Smooth muscle cell (in vitro differentiated cells): ENCODE data around the gene AJAP1. TPM values are rescaled to one million over a fixed set of nuclear protein-coding genes. Genes with fewer than 3 reads are reported as not detected.

ENCODE experiments used
- DNase-seq: peaks from one replicate; lab custom pipeline; 2025; ENCODE audit not compliant: unreplicated experiment; lab: John Stamatoyannopoulos, UW
- H2AFZ ChIP-seq: fragments of 200-600 bp; sonication (generic); 2 replicates; pipeline ENCODE4 v1.6.0; 2016; ENCODE audit warnings: antibody characterized with exemption, low read depth, mild to moderate bottlenecking
- H3F3A ChIP-seq: fragments of 200-600 bp; sonication (generic); 2 replicates; pipeline ENCODE4 v1.6.0; 2017; ENCODE audit warnings: antibody characterized with exemption, low read depth
- H3K27ac ChIP-seq: fragments of 200-600 bp; sonication (generic); 2 replicates; pipeline ENCODE4 v1.5.1; 2016; ENCODE audit warnings: low read depth, mild to moderate bottlenecking
- H3K27me3 ChIP-seq: fragments of 200-600 bp; sonication (generic); 2 replicates; pipeline ENCODE4 v1.6.1; 2016; ENCODE audit warnings: low read depth, mild to moderate bottlenecking
- H3K36me3 ChIP-seq: fragments of 200-600 bp; sonication (generic); 2 replicates; pipeline ENCODE4 v1.5.1; 2016; ENCODE audit warnings: low read depth
- H3K4me1 ChIP-seq: fragments of 200-600 bp; sonication (generic); 2 replicates; pipeline ENCODE4 v1.5.1; 2016; ENCODE audit warnings: low read depth
- H3K4me2 ChIP-seq: fragments of 200-600 bp; sonication (generic); 2 replicates; pipeline ENCODE4 v1.6.0; 2016; ENCODE audit warnings: mild to moderate bottlenecking
- H3K4me3 ChIP-seq: fragments of 200-600 bp; sonication (generic); 2 replicates; pipeline ENCODE4 v1.5.1; 2016; ENCODE audit warnings: mild to moderate bottlenecking
- H3K79me2 ChIP-seq: fragments of 200-600 bp; sonication (generic); 2 replicates; pipeline ENCODE4 v1.6.0; 2016; ENCODE audit warnings: low read depth, mild to moderate bottlenecking
- H3K9ac ChIP-seq: fragments of 200-600 bp; sonication (generic); 2 replicates; pipeline ENCODE4 v1.6.0; 2016; ENCODE audit warnings: low read depth
- H3K9me3 ChIP-seq: fragments of 200-600 bp; sonication (generic); replicated peaks from 2 replicates; pipeline ENCODE4 v1.5.1; 2016; ENCODE audit warnings: low read depth
- H4K20me1 ChIP-seq: fragments of 200-600 bp; sonication (generic); 2 replicates; pipeline ENCODE4 v1.6.0; 2016; ENCODE audit warnings: low read depth
- WGBS: methylation state at CpG from one replicate; pipeline ENCODE4 v1.1.7; 2016; ENCODE audit warnings: low lambda C conversion rate; 5-methylcytosine and 5-hydroxymethylcytosine counted together
- polyA plus RNA-seq: library from polyadenylated mRNA; unstranded; fragments of >200 nt; fragmentation: Nextera tagmentation; extraction: Ambion mirVana; gene quantifications from 2 replicates; pipeline ENCODE4 v1.2.1, GENCODE V29; 2016
- total RNA-seq: library from RNA; depleted of rRNA; stranded (reverse); fragments of >200 nt; gene quantifications from 2 replicates; pipeline ENCODE4 v1.2.3, GENCODE V29; 2014
- TF ChIP-seq, protein P1 (sequence below): fragments of 200-600 bp; sonication (generic); IDR thresholded peaks from 2 replicates; pipeline ENCODE4 v1.5.1; 2017; ENCODE audit warnings: borderline replicate concordance, mild to moderate bottlenecking, antibody characterized with exemption; ENCODE audit not compliant: insufficient read depth, poor library complexity, severe bottlenecking

AJAP1 gene
- total and polyA plus RNA-seq, 2 experiments from 2014 or later: 0.10 to 0.58 TPM

DNA sequence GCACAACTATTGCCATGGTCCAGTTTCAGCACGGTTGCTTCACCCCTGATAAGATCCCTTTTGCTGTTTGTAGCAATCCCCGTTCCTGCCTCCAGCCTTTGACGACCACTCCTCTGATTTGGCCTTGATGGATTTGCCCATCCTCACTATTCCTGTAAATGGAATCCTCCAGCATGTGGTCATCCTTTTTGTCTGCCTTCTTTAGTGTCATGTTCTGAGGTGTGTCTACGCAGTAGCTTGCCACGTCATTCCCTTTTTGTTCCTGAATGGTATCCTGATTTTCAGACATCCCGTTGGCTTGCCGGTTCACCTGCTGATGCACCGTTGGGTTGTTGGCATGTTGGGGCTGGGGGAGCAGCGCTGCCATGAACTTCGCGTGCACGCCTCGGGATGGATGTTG, 7.8 kb downstream of the AJAP1 start:
- H2AFZ ChIP-seq: no peak overlapping the region
- H3K79me2 ChIP-seq: no peaks in the 10 kb centered on the region
- H3K36me3 ChIP-seq: no peaks in the 10 kb centered on the region
- peaks cover 21% of the 10 kb centered on the region for H3K27me3 ChIP-seq
- no peak for DNase-seq
- H3K9ac ChIP-seq: no peak overlapping the region
- H3K4me3 ChIP-seq: no peak overlapping the region
- TF ChIP-seq, protein P1, sequence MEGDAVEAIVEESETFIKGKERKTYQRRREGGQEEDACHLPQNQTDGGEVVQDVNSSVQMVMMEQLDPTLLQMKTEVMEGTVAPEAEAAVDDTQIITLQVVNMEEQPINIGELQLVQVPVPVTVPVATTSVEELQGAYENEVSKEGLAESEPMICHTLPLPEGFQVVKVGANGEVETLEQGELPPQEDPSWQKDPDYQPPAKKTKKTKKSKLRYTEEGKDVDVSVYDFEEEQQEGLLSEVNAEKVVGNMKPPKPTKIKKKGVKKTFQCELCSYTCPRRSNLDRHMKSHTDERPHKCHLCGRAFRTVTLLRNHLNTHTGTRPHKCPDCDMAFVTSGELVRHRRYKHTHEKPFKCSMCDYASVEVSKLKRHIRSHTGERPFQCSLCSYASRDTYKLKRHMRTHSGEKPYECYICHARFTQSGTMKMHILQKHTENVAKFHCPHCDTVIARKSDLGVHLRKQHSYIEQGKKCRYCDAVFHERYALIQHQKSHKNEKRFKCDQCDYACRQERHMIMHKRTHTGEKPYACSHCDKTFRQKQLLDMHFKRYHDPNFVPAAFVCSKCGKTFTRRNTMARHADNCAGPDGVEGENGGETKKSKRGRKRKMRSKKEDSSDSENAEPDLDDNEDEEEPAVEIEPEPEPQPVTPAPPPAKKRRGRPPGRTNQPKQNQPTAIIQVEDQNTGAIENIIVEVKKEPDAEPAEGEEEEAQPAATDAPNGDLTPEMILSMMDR: no peak
- peaks cover 13% of the 10 kb centered on the region for H3K4me1 ChIP-seq
- H3K4me2 ChIP-seq: no peak overlapping the region
- 93% methylated on average over 13 of the region's 13 CpGs for WGBS
- no peaks in the 10 kb centered on the region for H3K9me3 ChIP-seq
- H3F3A ChIP-seq: no peaks in the 10 kb centered on the region
- no peaks in the 10 kb centered on the region for H4K20me1 ChIP-seq
- no peak overlapping the region for H3K27ac ChIP-seq

DNA sequence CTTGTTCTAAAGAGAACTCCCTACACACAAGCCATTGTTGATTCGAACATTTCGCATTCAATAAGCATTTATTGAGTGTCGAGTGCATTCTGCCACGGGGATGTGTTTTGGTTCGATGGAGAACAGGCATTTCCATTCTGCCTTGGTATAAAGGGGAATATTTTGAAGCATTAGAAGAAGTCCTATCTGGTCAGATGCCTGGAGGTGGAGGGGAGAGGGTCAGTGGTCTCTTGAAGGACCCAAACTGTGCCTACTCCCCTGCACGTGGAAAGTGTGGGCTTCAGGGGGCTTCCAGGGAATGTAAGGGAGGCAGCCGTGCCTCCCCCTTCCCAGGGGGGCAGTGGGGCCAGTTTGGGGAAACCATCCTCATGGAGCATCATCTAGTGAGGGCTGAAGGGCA, 8.3 kb downstream of the AJAP1 start:
- peaks cover 16% of the 10 kb centered on the region for H3K27me3 ChIP-seq
- H3K27ac ChIP-seq: no peak overlapping the region
- no peaks in the 10 kb centered on the region for H3K79me2 ChIP-seq
- no peak overlapping the region for H3K4me3 ChIP-seq
- no peak overlapping the region for H3K9ac ChIP-seq
- no peak overlapping the region for H3K4me2 ChIP-seq
- H3K9me3 ChIP-seq: no peaks in the 10 kb centered on the region
- peaks cover 13% of the 10 kb centered on the region for H3K4me1 ChIP-seq
- no peaks in the 10 kb centered on the region for H3F3A ChIP-seq
- DNase-seq: no peak
- H2AFZ ChIP-seq: no peak overlapping the region
- 96% methylated on average over 7 of the region's 7 CpGs for WGBS
- H3K36me3 ChIP-seq: no peaks in the 10 kb centered on the region
- H4K20me1 ChIP-seq: no peaks in the 10 kb centered on the region
- TF ChIP-seq, protein P1: no peak

DNA sequence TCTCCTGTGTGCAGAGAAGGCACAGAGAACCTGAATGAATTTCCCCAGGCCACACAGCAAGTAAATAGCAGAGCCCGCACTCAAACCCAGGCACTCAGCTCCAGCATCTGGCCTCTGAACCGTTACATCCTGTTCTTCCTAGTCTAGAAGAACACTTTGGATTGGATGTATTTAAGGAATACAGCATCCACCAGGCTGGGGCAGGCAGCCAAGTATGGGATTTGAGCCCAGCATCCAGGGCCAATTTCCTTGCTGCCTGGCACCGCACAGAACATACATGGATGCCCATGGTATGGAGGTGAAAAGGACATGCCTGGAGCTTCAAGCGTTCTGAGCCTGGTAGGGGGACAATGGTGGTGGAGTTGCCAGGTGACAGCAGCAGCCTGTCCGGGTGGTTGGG, 9.7 kb downstream of the AJAP1 start:
- no peaks in the 10 kb centered on the region for H3K36me3 ChIP-seq
- H3K4me1 ChIP-seq: peaks cover 6% of the 10 kb centered on the region
- DNase-seq: no peak
- H3F3A ChIP-seq: no peaks in the 10 kb centered on the region
- H3K79me2 ChIP-seq: no peaks in the 10 kb centered on the region
- H2AFZ ChIP-seq: no peak overlapping the region
- TF ChIP-seq, protein P1: no peak
- peaks cover 4% of the 10 kb centered on the region for H3K27me3 ChIP-seq
- H3K4me2 ChIP-seq: no peak overlapping the region
- no peaks in the 10 kb centered on the region for H3K9me3 ChIP-seq
- WGBS: 97% methylated on average over 4 of the region's 5 CpGs
- no peaks in the 10 kb centered on the region for H4K20me1 ChIP-seq
- H3K27ac ChIP-seq: no peak overlapping the region
- no peak overlapping the region for H3K4me3 ChIP-seq
- H3K9ac ChIP-seq: no peak overlapping the region

DNA sequence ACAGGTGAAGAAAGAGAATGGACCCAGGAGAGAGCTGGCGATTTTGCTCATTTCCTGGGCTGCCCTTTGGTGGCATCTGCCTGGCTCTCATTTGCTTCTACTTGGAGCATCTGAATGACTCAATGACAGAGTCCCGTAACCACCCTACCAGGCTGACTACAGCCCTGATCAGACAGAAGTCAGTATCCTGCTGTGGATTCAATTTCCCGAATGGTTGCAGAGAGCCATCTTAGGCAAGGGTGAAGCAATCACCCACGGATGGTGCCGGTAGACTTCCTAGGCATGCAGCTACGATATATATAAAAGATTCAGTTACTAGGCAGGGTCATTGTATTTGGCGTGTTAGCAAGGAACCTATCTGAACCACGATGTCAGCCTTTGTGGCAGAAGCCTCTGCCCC, 10.2 kb downstream of the AJAP1 start:
- WGBS: 79% methylated on average over 8 of the region's 8 CpGs

More for the DNA sequence above, 10.2 kb downstream of the AJAP1 start:
- Histone ChIP-seq H3K27me3 (no peaks in the 10 kb centered on the region), H3K4me2 (no peak overlapping the region), H3K4me1 (peaks cover under 1% of the 10 kb centered on the region), H3K4me3 (no peak overlapping the region), H2AFZ (no peak overlapping the region), H4K20me1 (no peaks in the 10 kb centered on the region), H3K9me3 (no peaks in the 10 kb centered on the region), H3K9ac (no peak overlapping the region), H3F3A (no peaks in the 10 kb centered on the region), H3K27ac (no peak overlapping the region), H3K36me3 (no peaks in the 10 kb centered on the region), H3K79me2 (no peaks in the 10 kb centered on the region)
- no peak for DNase-seq
- TF ChIP-seq, protein P1: no peak
